ENCODE data around the gene DUSP19. TPM values are rescaled to one million over a fixed set of nuclear protein-coding genes. Genes with fewer than 3 reads are reported as not detected.

Gene DUSP19
- total and polyA plus RNA-seq, 10 of the 15 experiments (the other 5 are each of a cell fraction or from before 2014, with no cell fraction given) = 0.16 to 1.7 (median 0.57) TPM

DNA sequence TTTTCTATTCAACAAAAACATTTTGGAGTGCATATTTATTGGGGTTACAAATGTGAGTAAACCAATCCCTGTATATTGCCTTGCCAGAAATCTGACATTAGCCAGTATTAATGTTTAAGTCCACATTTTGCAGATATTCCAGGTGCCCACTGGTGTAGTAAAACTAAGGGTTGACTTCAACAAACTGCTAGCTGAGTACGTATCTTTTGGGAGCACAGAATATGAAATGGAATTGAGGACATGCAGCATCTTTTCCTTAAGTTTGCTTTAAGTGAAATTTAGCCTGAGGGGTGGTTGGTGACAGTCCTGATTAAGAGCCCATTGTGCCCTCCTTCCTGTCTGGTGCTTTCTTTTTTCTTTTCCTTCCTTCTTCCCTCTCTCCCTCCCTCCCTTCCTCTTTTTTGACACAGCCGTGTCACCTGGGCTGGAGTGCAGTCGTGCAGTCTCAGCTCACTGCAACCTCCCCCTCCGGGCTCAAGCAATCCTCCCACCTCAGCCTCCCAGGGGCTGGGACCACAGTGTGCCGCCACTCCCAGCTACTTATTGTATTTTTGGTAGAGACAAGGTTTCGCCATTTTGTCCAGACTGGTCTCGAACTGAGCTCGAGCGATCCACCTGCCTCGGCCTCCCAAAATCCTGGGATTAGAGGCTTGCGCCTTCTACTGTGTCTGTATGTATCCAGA lies 47.3 kb downstream of the DUSP19 start (continued):
- TF ChIP-seq SMAD1 (IDR thresholded peaks at IDR 0.05; ENCODE audit: low read depth, partially characterized antibody) (no peak), TCF3 (IDR thresholded peaks at IDR 0.05; ENCODE audit: borderline replicate concordance, insufficient read depth, low read depth, low read length) (no peak), ZBED1 (IDR thresholded peaks at IDR 0.05; ENCODE audit: borderline replicate concordance) (no peak), IRF4 (IDR thresholded peaks at IDR 0.05; ENCODE audit: low read depth, low read length) (no peak), ZBTB11 (CRISPR knock-in tag; IDR thresholded peaks at IDR 0.05) (no peak), ZNF384 (IDR thresholded peaks at IDR 0.05; ENCODE audit: borderline replicate concordance, low read depth, low read length) (no peak), REST (IDR thresholded peaks at IDR 0.05; ENCODE audit: low read depth, low read length) (no peak), BCLAF1 (IDR thresholded peaks at IDR 0.05) (no peak), RB1 (IDR thresholded peaks at IDR 0.05; ENCODE audit: borderline replicate concordance) (no peak), EZH2 (IDR thresholded peaks at IDR 0.05; ENCODE audit: borderline replicate concordance, control insufficient read depth, low read depth, low read length) (no peak), TARDBP (IDR thresholded peaks at IDR 0.05; ENCODE audit: borderline replicate concordance) (no peak), STAT1 (conservative IDR thresholded peaks at IDR 0.05) (no peak), BHLHE40 (IDR thresholded peaks at IDR 0.05; ENCODE audit: borderline replicate concordance in 1 of 2, low read depth in 2 of 2, low read length in 1 of 2) (no peak), RELB (IDR thresholded peaks at IDR 0.05; ENCODE audit: low read depth) (no peak), ATF7 (IDR thresholded peaks at IDR 0.05; ENCODE audit: low read depth) (no peak), TBL1XR1 (IDR thresholded peaks at IDR 0.05; ENCODE audit: low read depth, low read length) (no peak), GATAD2B (conservative IDR thresholded peaks at IDR 0.05; ENCODE audit: low read depth) (no peak), IKZF2 (IDR thresholded peaks at IDR 0.05) (peak in 1 of 2 experiments; percentile 41; a peak in 1 of 4 replicates)
